Liver (tissue), 3 donors: ENCODE results near the gene SGMS1.

ENCODE experiments used
- GABPA ChIP-seq, 2 donors: IDR thresholded peaks in 1 of 2; conservative IDR thresholded peaks in 1 of 2; 2 replicates each; pipeline ENCODE4 v1.6.1; 2016; ENCODE audit warnings: antibody characterized with exemption in 2 of 2, mild to moderate bottlenecking in 1 of 2, moderate library complexity in 1 of 2
- HNF4A ChIP-seq, 2 donors: conservative IDR thresholded peaks; 2 replicates each; pipeline ENCODE4 v1.6.1; 2016; ENCODE audit warnings: antibody characterized with exemption in 2 of 2, mild to moderate bottlenecking in 2 of 2
- RAD21 ChIP-seq, 2 donors: IDR thresholded peaks; 2 replicates each; pipeline ENCODE4 v1.6.1; 2016; ENCODE audit warnings: antibody characterized with exemption in 2 of 2, mild to moderate bottlenecking in 2 of 2
- SP1 ChIP-seq: IDR thresholded peaks from 2 replicates; pipeline ENCODE4 v1.6.1; 2018; ENCODE audit warnings: antibody characterized with exemption, mild to moderate bottlenecking
- TAF1 ChIP-seq: conservative IDR thresholded peaks from 2 replicates; pipeline ENCODE4 v1.6.1; 2016; ENCODE audit warnings: antibody characterized with exemption, mild to moderate bottlenecking
- YY1 ChIP-seq: IDR thresholded peaks from 2 replicates; pipeline ENCODE4 v1.6.1; 2016; ENCODE audit warnings: antibody characterized with exemption, mild to moderate bottlenecking
- TF ChIP-seq, protein P1 (sequence below): fragments of 150-350 bp; IDR thresholded peaks from 2 replicates; pipeline ENCODE4 v1.5.1; 2017; ENCODE audit warnings: improper control_type of control experiment, low read depth, low read length; ENCODE audit not compliant: missing input control
- TF ChIP-seq, protein P2 (sequence below): IDR thresholded peaks from 2 replicates; pipeline ENCODE4 v1.6.1; 2016; ENCODE audit warnings: antibody characterized with exemption, mild to moderate bottlenecking
- TF ChIP-seq, protein P3 (sequence below): IDR thresholded peaks from 2 replicates; pipeline ENCODE4 v1.6.1; 2016; ENCODE audit warnings: antibody characterized with exemption
- donor health status: healthy.
- donor health status: healthy.

DNA sequence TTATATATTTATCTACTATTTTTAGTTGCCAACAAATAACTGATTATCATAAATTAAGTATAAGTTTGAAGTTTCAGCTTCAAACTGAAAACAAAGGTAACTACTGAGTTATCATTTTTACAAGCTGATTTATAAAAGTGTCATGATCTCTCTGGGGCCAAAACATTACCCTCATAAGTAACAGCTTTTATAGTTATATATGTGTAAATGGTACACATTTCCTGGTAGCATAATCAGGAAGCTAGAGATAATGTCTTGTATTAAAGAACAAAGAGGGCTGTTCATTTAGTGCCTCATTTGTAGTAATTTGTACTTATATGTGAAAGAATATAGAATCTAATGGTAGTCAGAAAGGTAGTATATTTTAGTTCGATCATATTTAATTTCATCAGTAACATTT, 162.6 kb downstream of the SGMS1 start:
- TF ChIP-seq SP1 = no peak
- TF ChIP-seq, protein P1, sequence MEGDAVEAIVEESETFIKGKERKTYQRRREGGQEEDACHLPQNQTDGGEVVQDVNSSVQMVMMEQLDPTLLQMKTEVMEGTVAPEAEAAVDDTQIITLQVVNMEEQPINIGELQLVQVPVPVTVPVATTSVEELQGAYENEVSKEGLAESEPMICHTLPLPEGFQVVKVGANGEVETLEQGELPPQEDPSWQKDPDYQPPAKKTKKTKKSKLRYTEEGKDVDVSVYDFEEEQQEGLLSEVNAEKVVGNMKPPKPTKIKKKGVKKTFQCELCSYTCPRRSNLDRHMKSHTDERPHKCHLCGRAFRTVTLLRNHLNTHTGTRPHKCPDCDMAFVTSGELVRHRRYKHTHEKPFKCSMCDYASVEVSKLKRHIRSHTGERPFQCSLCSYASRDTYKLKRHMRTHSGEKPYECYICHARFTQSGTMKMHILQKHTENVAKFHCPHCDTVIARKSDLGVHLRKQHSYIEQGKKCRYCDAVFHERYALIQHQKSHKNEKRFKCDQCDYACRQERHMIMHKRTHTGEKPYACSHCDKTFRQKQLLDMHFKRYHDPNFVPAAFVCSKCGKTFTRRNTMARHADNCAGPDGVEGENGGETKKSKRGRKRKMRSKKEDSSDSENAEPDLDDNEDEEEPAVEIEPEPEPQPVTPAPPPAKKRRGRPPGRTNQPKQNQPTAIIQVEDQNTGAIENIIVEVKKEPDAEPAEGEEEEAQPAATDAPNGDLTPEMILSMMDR = no peak
- TF ChIP-seq, protein P2, sequence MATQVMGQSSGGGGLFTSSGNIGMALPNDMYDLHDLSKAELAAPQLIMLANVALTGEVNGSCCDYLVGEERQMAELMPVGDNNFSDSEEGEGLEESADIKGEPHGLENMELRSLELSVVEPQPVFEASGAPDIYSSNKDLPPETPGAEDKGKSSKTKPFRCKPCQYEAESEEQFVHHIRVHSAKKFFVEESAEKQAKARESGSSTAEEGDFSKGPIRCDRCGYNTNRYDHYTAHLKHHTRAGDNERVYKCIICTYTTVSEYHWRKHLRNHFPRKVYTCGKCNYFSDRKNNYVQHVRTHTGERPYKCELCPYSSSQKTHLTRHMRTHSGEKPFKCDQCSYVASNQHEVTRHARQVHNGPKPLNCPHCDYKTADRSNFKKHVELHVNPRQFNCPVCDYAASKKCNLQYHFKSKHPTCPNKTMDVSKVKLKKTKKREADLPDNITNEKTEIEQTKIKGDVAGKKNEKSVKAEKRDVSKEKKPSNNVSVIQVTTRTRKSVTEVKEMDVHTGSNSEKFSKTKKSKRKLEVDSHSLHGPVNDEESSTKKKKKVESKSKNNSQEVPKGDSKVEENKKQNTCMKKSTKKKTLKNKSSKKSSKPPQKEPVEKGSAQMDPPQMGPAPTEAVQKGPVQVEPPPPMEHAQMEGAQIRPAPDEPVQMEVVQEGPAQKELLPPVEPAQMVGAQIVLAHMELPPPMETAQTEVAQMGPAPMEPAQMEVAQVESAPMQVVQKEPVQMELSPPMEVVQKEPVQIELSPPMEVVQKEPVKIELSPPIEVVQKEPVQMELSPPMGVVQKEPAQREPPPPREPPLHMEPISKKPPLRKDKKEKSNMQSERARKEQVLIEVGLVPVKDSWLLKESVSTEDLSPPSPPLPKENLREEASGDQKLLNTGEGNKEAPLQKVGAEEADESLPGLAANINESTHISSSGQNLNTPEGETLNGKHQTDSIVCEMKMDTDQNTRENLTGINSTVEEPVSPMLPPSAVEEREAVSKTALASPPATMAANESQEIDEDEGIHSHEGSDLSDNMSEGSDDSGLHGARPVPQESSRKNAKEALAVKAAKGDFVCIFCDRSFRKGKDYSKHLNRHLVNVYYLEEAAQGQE = no peak
- TF ChIP-seq HNF4A (conservative IDR thresholded peaks at IDR 0.05) = no peak
- no peak for TF ChIP-seq TAF1
- TF ChIP-seq, protein P3, sequence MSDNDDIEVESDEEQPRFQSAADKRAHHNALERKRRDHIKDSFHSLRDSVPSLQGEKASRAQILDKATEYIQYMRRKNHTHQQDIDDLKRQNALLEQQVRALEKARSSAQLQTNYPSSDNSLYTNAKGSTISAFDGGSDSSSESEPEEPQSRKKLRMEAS = no peak
- no peak for TF ChIP-seq RAD21 (IDR thresholded peaks at IDR 0.05)
- no peak for TF ChIP-seq YY1
- no peak for TF ChIP-seq GABPA (IDR thresholded peaks at IDR 0.05 in 1 of 2, conservative IDR thresholded peaks at IDR 0.05 in 1 of 2)
